Stimulated activated naive CD8-positive, alpha-beta T cell treated with anti-CD3 and anti-CD28 coated beads, Interleukin-15, Interleukin-2, amounts not matched to agents 100 ng/mL and 50 ng/mL, for 24 hours (primary cell): ENCODE data around the gene MAGI2.

Experiments used
- H3K27ac Mint-ChIP-seq: one replicate; pipeline ENCODE4 v1.8.0; 2021; ENCODE audit warnings: mild to moderate bottlenecking, mixed read lengths
- H3K27me3 Mint-ChIP-seq: one replicate; pipeline ENCODE4 v1.8.0; 2021; ENCODE audit warnings: mixed read lengths
- H3K36me3 Mint-ChIP-seq: one replicate; pipeline ENCODE4 v1.8.0; 2021; ENCODE audit warnings: low read depth, mixed read lengths
- H3K4me1 Mint-ChIP-seq: one replicate; pipeline ENCODE4 v1.8.0; 2021; ENCODE audit warnings: low read depth, mixed read lengths
- H3K4me3 Mint-ChIP-seq: one replicate; pipeline ENCODE4 v1.8.0; 2021; ENCODE audit warnings: mild to moderate bottlenecking, mixed read lengths
- H3K9me3 Mint-ChIP-seq: one replicate; pipeline ENCODE4 v1.8.0; 2021; ENCODE audit warnings: mixed read lengths

MAGI2 gene

DNA sequence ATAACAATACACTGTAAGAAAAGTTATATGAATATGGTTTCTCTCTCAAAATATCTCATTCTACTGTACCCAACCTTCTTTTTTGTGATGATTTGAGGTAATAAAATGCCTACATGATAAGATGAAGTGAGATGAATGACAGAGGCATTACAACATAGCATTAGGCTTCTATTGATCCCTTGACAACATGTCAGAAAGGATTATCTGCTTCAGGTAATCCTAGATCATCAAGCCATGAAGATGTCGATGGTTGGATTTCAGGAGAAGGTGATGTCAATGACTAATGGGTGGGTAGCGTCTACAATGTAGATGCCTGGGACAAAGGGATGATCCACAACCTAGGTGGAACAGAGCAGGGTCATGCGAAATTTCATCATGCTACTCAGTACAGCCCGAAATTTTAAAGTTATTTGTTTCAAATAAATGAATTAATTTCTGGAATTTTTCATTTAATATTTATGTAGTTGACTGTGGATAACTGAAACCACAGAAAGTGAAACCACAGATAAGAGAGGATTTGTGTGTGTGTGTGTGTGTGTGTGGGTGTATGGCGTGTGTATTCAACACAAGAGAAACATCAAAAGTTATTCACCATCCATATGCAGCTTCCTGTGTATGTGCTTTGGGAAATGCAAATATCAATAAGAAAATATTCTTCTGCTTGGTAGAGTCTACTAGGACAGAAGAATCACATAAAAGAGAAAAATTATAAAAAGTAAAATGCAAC lies 77.0 kb downstream of the MAGI2 start:
- Mint-ChIP-seq H3K4me3 (no peak overlapping the region), H3K27ac (no peak overlapping the region), H3K27me3 (no peaks in the 10 kb centered on the region), H3K4me1 (no peaks in the 10 kb centered on the region), H3K36me3 (no peaks in the 10 kb centered on the region), H3K9me3 (no peaks in the 10 kb centered on the region)

DNA sequence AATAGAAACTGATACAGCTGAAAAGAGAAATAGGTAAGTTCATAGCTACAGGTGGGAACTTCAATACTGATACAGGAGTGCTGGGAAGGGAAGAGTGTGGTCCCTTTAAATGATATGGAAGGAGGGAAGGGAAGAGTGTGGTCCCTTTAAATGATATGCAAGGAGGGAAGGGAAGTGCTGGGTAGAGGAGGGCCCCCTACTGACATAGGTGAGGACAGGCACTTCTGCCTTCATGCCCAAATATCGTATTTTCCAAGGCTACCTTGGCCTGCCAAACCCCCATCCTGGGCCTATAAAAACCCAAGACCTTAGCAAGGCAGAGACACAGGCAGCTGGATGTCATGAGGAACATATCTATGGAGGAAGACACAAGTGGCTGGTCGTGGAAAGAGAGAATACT lies 92.3 kb downstream of the MAGI2 start:
- H3K9me3 Mint-ChIP-seq: no peaks in the 10 kb centered on the region
- H3K27me3 Mint-ChIP-seq: no peaks in the 10 kb centered on the region
- no peaks in the 10 kb centered on the region for H3K36me3 Mint-ChIP-seq
- H3K4me3 Mint-ChIP-seq: no peak overlapping the region
- no peaks in the 10 kb centered on the region for H3K4me1 Mint-ChIP-seq
- no peak overlapping the region for H3K27ac Mint-ChIP-seq

DNA sequence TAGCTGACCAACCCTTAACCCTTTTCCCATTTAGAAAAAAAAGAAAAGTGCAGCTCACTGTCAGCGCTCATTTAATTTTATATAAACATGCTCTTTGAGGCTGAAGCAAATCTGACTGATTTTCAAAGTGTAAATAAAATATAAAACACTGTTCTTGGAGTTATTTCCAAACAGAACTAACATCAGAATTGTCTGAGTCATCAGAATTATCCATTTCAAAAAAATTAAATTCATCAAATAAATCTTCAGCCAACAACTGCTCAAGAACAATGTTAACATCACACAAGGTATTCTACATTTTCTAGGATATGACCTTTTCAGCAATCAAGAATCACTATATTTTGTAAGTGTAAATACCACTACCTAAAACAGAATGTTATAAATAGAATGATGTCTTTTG lies 93.6 kb downstream of the MAGI2 start:
- Mint-ChIP-seq H3K27me3 (no peaks in the 10 kb centered on the region), H3K27ac (no peak overlapping the region)

DNA sequence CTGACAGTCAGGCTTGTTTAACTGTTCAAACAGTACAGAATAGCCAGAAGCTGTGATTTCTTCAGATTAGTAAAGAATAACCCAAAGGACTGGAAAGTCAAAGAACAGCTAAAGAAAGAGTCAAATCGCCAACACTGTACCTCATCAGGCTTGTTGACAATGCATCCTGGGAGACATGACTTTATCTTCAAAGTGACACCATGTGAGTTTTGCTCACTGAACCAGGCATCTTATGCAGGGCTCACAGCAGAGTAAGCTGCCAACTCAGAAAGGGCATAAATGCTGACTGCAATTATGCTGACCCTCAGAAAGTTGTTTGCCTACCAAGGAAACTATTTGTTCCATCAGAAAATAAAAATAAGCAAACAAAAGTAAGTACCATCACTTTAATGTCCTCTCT lies 96.4 kb downstream of the MAGI2 start:
- Mint-ChIP-seq H3K27ac (no peak overlapping the region), H3K27me3 (no peaks in the 10 kb centered on the region), H3K36me3 (no peaks in the 10 kb centered on the region), H3K4me3 (no peak overlapping the region), H3K4me1 (no peaks in the 10 kb centered on the region), H3K9me3 (no peaks in the 10 kb centered on the region)

More for the DNA sequence above, 93.6 kb downstream of the MAGI2 start:
- no peaks in the 10 kb centered on the region for H3K9me3 Mint-ChIP-seq
- H3K36me3 Mint-ChIP-seq: no peaks in the 10 kb centered on the region
- no peaks in the 10 kb centered on the region for H3K4me1 Mint-ChIP-seq
- no peak overlapping the region for H3K4me3 Mint-ChIP-seq

DNA sequence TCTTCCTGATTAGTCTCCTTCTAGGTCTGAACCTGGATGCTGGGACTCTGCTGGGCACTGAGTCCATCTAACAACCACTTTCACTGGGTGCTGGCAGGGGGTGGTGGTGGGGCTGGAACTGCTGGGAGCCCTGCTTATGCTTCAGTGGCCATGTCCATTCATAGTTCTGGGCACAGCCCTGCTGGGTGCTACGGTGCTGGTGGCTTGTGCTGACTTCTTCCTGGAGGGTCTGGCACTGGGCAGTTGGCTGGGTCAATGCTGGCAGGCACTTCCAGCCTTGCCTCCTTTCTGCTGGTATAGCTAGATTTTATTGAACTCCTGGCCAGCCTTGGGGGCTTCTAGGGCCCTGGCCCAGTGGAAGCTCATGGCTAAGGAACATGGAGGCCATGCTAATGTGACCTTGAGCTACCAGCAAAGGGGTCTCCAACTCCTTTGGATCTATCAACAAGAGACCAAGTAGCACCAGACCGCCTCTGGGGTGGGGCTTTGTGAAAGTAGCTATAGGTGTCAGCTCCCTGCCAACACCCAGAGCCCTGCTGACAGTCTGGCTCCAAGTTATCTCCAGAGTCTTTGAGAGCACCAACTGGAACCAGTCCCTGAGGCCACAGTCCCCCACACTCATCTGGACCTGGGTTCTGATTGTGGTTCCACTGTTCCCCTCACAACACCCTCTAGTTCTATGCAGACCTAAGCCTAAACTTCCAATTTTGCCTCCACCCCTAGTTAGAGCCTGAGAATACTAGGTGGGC lies 99.6 kb downstream of the MAGI2 start:
- H3K9me3 Mint-ChIP-seq: no peaks in the 10 kb centered on the region
- no peaks in the 10 kb centered on the region for H3K27me3 Mint-ChIP-seq
- H3K36me3 Mint-ChIP-seq: no peaks in the 10 kb centered on the region
- no peak overlapping the region for H3K27ac Mint-ChIP-seq
- H3K4me3 Mint-ChIP-seq: no peak overlapping the region
- no peaks in the 10 kb centered on the region for H3K4me1 Mint-ChIP-seq

DNA sequence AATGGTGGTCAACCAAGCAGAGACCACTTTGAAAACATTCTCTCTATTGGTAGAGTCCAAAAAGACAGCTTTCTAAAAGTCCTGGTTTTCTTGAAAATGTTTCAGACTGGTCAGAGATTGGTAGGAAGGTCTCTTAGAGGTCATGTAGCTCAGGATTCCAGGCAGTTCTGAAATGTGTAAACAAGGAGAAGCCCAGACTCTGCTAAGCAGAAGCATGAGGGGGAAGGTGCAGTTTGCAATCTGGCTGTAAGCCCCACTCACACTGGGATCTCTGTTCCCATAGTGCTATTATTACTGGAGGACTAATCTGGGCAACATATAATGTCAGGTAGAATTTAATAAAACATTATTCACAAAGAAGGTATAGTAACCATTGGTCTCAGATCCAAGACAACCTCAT lies 101.1 kb downstream of the MAGI2 start:
- Mint-ChIP-seq H3K27me3 (no peaks in the 10 kb centered on the region), H3K4me1 (no peaks in the 10 kb centered on the region), H3K9me3 (no peaks in the 10 kb centered on the region), H3K4me3 (no peak overlapping the region), H3K36me3 (no peaks in the 10 kb centered on the region), H3K27ac (no peak overlapping the region)

DNA sequence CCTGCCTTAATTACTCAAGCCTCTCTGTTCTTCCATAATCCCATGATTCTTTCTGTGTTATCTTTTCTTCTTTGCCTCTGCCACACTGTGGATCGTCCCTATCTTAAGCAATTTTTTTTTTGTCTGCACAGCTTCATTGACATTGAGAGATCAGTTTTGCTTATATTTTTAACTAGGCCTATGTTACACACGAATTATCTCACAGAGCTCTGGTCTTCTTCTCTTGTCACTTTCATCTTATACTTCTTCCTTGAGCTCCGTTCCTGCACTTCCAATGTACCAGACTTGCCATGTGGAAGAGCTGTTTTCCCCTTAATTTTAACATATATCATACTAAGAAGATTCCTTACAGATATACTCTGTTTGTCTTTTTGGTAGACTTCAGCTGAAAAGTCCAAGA lies 106.1 kb downstream of the MAGI2 start:
- Mint-ChIP-seq H3K27ac (no peak overlapping the region), H3K9me3 (no peaks in the 10 kb centered on the region), H3K27me3 (no peaks in the 10 kb centered on the region), H3K4me1 (no peaks in the 10 kb centered on the region), H3K36me3 (no peaks in the 10 kb centered on the region), H3K4me3 (no peak overlapping the region)

DNA sequence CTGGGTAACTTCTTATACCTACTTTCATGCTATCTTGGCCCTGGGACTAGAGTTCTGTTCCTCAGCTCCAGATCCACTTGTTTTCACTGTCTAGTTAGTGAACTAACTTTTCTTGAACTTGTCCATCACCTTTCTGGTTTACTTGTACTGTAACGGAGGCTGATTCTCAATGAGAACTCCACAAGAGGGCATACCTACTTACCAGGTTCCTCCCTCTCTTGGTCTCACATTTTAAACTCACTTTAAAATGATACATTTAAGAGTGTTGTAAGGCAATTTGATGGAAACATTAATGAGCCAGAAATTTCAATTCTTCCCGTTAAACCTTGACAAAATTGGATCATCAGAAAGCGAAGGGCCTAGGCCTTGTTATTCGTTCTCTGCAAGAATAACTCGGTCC lies 111.6 kb downstream of the MAGI2 start:
- Mint-ChIP-seq H3K4me1 (no peaks in the 10 kb centered on the region), H3K27ac (no peak overlapping the region), H3K27me3 (no peaks in the 10 kb centered on the region), H3K36me3 (no peaks in the 10 kb centered on the region), H3K9me3 (no peaks in the 10 kb centered on the region), H3K4me3 (no peak overlapping the region)

DNA sequence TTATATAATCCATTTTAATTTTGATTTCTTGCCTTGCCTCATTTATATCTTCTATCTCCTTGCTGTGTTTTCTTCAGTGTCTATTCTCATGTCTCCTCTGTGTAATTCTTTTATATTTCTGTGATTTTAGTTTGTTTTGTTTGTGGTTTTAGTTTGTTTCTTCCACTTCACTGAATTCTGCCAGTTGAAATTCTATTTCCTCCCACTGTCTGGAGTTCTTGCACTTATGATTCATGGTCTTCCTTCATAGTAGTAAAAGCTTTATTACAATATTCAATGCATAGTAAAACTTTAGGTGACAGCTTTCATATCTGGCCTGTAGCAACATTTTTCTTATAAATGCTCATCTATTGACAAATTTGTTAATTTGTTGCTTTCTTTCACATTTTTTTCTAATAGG lies 113.3 kb downstream of the MAGI2 start:
- Mint-ChIP-seq H3K27me3 (no peaks in the 10 kb centered on the region), H3K27ac (no peak overlapping the region), H3K36me3 (no peaks in the 10 kb centered on the region), H3K4me3 (no peak overlapping the region), H3K4me1 (no peaks in the 10 kb centered on the region), H3K9me3 (no peaks in the 10 kb centered on the region)

DNA sequence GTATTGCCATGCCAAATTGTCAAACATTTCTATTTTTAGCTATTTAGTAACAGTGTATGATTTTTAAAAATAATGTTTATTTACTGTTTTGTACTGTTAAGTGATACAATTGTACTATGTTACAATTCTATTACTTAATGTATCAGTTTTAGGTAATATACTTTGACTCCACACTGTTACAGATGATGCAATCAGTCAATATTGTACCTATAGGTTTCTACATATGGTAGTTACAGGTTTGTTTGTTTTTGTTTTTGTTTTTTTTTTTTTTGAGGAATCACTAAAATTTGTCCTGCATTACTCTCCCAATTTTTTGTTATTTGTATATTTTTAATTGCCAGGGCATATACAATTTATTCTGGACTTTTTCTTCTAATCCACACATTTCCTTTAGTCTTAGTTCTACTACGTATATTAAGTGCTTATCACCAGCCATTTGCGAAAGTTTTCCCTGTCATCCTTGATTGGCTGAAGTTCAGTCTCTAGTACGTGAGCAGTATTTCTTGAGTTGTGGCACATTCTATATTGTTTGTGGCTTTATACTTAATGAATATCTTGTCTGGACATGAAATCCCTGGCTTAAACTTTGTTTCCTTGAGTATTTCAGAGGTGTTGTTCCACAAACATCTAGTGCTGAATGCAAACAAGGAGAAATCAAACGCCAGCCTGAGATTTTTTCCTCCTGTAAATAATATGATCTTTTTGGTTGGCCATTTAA lies 114.1 kb downstream of the MAGI2 start:
- no peak overlapping the region for H3K4me3 Mint-ChIP-seq
- H3K4me1 Mint-ChIP-seq: no peaks in the 10 kb centered on the region
- H3K9me3 Mint-ChIP-seq: no peaks in the 10 kb centered on the region
- no peaks in the 10 kb centered on the region for H3K27me3 Mint-ChIP-seq
- no peak overlapping the region for H3K27ac Mint-ChIP-seq
- H3K36me3 Mint-ChIP-seq: no peaks in the 10 kb centered on the region

DNA sequence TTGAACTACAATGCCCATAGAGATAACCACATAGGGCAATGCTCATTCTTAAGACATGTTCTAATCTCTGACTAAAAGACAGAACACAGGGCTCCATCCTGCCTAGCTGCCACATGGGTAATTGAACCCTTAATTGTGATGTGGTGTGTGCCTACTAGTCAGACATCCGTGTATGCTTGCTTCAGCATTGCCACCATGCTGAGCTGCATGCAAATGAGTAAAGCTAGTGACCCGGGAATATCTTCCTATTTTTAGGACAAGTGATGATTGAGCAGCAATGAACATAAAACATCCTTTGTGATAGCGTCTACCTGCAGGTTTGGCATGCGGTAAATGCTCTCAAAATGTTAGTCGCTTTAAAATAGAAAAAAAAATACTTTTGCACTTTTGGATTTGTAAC lies 115.8 kb downstream of the MAGI2 start:
- Mint-ChIP-seq H3K4me3 (no peak overlapping the region), H3K4me1 (no peaks in the 10 kb centered on the region), H3K27me3 (no peaks in the 10 kb centered on the region), H3K36me3 (no peaks in the 10 kb centered on the region), H3K27ac (no peak overlapping the region), H3K9me3 (no peaks in the 10 kb centered on the region)

DNA sequence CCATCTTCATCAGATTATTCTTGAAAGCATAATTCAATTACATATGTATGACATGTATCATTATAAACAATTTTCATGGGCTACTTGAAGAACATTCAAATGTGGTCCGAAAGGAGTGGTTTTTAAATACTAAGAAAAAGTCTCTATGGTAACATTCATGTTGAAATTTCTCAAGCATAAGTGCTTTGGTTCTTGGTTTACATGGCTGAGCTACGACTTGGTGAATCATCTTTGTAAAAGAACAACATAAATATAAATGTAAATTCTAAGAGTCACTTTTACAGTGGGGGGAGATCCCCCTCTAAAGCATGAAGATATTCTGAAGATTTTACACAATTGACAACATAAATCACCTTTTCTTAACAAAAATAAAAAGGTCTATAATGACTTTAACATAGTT lies 118.6 kb downstream of the MAGI2 start:
- no peaks in the 10 kb centered on the region for H3K4me1 Mint-ChIP-seq
- no peak overlapping the region for H3K4me3 Mint-ChIP-seq
- H3K9me3 Mint-ChIP-seq: no peaks in the 10 kb centered on the region
- H3K27me3 Mint-ChIP-seq: no peaks in the 10 kb centered on the region
- no peaks in the 10 kb centered on the region for H3K36me3 Mint-ChIP-seq
- no peak overlapping the region for H3K27ac Mint-ChIP-seq

DNA sequence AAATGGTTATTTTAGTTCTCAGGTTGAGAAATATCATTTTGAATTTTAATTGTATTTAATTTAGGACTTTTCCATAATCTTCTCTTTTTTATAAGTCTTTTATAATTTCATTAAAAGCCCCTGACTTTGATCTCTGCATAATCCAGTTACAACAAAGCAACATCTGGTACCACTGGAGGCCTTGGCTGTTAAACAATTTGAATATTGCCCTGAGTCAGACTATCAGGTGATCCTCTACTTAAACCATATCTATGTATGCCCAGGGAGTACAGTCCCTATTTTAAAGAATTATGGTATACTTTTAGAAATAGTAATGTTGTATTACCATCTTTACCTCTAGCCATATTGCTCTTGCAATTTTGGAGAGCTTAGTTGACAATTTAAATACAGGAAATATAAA lies 119.1 kb downstream of the MAGI2 start:
- no peaks in the 10 kb centered on the region for H3K27me3 Mint-ChIP-seq
- H3K27ac Mint-ChIP-seq: no peak overlapping the region
- H3K4me1 Mint-ChIP-seq: no peaks in the 10 kb centered on the region
- H3K9me3 Mint-ChIP-seq: no peaks in the 10 kb centered on the region
- no peak overlapping the region for H3K4me3 Mint-ChIP-seq
- no peaks in the 10 kb centered on the region for H3K36me3 Mint-ChIP-seq

DNA sequence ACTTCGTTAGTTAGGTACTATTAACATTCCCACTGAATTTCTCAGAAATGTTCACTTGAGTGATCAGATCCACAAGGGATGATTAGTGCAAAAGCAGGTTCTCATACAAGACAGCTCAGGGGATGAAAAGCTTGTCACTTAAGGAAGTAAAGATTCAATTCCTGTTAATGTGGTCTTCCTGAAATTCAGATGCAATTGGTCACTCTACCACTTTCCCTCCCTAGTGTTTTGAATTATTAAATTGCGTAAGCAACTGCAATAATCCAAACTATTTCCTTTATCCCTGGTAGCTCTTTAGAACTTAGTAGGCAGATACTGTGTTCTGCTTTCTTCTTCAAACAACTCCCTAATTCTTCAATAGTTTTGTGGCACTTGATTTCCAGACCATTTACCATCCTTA lies 121.4 kb downstream of the MAGI2 start:
- Mint-ChIP-seq H3K9me3 (no peaks in the 10 kb centered on the region), H3K4me3 (no peak overlapping the region), H3K27me3 (no peaks in the 10 kb centered on the region), H3K27ac (no peak overlapping the region), H3K36me3 (no peaks in the 10 kb centered on the region), H3K4me1 (no peaks in the 10 kb centered on the region)

DNA sequence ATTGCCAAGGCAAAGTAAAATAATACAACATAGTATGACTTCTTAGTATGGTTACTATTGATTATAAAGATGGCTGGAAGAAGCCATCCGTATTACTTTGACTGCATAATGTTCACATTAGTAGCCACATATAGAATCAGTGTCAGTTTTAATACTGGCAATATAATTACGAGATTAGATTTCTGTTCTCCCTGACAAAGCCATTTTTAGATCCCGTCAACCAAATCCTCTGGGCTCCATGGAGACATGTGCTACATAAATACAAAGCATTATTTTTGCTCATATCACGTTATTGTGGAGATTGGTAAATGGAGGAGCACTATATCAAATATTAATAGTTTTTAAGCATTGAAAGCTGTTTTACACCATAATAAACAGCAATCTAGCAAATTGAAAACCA lies 124.0 kb downstream of the MAGI2 start:
- no peaks in the 10 kb centered on the region for H3K4me1 Mint-ChIP-seq
- no peaks in the 10 kb centered on the region for H3K9me3 Mint-ChIP-seq
- no peak overlapping the region for H3K4me3 Mint-ChIP-seq

More for the DNA sequence above, 124.0 kb downstream of the MAGI2 start:
- no peak overlapping the region for H3K27ac Mint-ChIP-seq
- no peaks in the 10 kb centered on the region for H3K27me3 Mint-ChIP-seq
- no peaks in the 10 kb centered on the region for H3K36me3 Mint-ChIP-seq
